Urinary bladder (tissue), 4 donors: ENCODE results near the gene OCIAD1. TPM values are rescaled to one million over a fixed set of nuclear protein-coding genes. Genes with fewer than 3 reads are reported as not detected.
"Not testable (repeated sequence)": the region's sequence is repeated elsewhere in the genome, so short reads cannot be mapped to it uniquely, and the experiment has no call there.

ENCODE experiments used
- DNase-seq: peaks from one replicate; pipeline ENCODE4 v3.0.0-alpha.2; 2015; ENCODE audit errors: extremely low spot score
- H3K27ac ChIP-seq: one replicate; pipeline ENCODE4 v1.5.1; 2013; ENCODE audit warnings: low read depth, mild to moderate bottlenecking, moderate library complexity
- H3K36me3 ChIP-seq: one replicate; pipeline ENCODE4 v1.6.1; 2013; ENCODE audit warnings: mild to moderate bottlenecking, moderate library complexity; ENCODE audit not compliant: insufficient read depth
- H3K4me1 ChIP-seq: one replicate; pipeline ENCODE4 v1.6.1; 2013; ENCODE audit warnings: mild to moderate bottlenecking, moderate library complexity; ENCODE audit not compliant: insufficient read depth
- H3K4me3 ChIP-seq: one replicate; pipeline ENCODE4 v1.5.1; 2013; ENCODE audit warnings: low read depth, low read length
- WGBS: extraction: QIAGEN DNeasy Blood & Tissue Kit; methylation state at CpG from one replicate; pipeline ENCODE4 v1.1.7; 2013; 5-methylcytosine and 5-hydroxymethylcytosine counted together
- polyA plus RNA-seq: library from polyadenylated mRNA; stranded (reverse); fragments of 200-250 nt; gene quantifications from one replicate; pipeline ENCODE4 v1.2.3, GENCODE V29; 2013
- total RNA-seq: library from RNA; depleted of rRNA; stranded (reverse); fragments of >200 nt; gene quantifications from one replicate; pipeline ENCODE4 v1.2.3, GENCODE V29; 2014
- donor health status: healthy with polysubstance abuse.
- donor health status: healthy.

The OCIAD1 gene
- total and polyA plus RNA-seq, 2 donors = 134 to 140 TPM

- H3K27ac ChIP-seq = no peak overlapping the region
- 71% methylated on average over 2 of the region's 2 CpGs for WGBS
- H3K4me1 ChIP-seq = no peaks in the 10 kb centered on the region
- no peak overlapping the region for H3K4me3 ChIP-seq
- peaks cover 3% of the 10 kb centered on the region for H3K36me3 ChIP-seq
- no peak for DNase-seq
These were observed 14.0 kb downstream of the OCIAD1 start for GRCh38 chr4:48844843-48845242.

DNA sequence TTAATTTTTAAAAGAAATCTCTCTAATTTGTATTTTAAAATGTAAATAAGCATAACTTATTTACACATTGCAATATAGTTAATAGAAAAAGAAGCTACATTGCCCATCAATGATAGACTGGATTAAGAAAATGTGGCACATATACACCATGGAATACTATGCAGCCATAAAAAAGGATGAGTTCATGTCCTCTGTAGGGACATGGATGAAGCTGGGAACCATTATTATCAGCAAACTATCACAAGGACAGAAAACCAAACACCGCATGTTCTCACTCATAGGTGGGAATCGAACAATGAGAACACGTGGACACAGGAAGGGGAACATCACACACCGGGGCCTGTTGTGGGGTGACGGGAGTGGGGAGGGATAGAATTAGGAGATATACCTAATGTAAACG lies 17.9 kb downstream of the OCIAD1 start:
- WGBS = 97% methylated on average over 6 of the region's 6 CpGs
- not testable (repeated sequence) for H3K4me1 ChIP-seq, H3K36me3 ChIP-seq, DNase-seq, H3K4me3 ChIP-seq, H3K27ac ChIP-seq

DNA sequence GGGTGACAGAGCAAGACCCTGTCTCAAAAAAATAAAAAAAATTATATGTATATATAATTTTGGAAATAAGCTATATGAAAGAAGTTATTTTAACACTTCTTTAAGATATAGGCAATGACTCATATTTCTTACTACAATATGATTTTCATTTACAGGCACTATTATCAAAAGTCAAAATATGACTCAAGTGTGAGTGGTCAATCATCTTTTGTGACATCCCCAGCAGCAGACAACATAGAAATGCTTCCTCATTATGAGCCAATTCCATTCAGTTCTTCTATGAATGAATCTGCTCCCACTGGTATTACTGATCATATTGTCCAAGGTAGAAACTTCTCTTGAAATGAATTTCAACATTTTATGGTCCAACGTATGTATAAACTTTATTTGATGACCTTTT lies 20.8 kb downstream of the OCIAD1 start:
- no peaks in the 10 kb centered on the region for H3K4me1 ChIP-seq
- H3K4me3 ChIP-seq = no peak overlapping the region
- peaks cover 5% of the 10 kb centered on the region for H3K36me3 ChIP-seq
- no peak overlapping the region for H3K27ac ChIP-seq
- DNase-seq = no peak
- WGBS = 83% methylated on average over 1 of the region's 1 CpG

DNA sequence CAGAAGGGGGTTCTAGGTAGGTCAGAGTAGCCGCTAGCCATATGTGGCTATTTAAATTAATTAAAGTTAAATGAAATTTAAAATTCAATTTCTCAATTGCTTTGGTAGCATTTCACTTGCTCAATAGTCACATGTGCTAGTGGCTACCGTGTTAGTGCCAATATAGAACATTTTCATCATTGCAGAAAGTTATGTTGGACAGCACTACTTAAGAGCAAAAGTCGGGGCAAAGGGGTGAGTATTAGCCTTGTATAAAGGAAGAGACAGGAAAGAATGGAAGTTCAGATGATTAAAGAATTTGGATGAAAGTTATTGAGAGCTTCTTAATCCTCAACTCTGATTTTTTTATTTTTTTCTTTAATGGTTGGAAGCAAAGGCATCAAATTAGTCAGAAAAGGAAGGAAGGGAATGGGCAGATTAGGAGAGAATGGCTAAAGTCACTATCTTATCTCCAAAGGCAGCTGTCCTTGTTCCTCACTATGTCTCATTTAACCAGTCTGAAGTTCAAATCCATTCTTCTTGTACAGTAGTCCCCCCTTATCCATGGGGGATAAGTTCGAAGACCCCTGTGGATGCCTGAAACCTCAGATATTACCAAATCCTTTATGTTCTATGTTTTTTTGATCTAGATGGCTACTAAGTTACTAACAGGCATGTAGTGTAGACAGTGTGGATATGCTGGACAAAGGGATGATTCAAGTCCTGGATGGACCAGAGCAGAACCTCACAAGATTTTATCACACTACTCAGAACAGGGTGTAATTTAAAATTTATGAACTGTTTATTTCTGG lies 22.9 kb downstream of the OCIAD1 start:
- DNase-seq = no peak
- Histone ChIP-seq H3K4me3 (no peak overlapping the region), H3K36me3 (peaks cover 5% of the 10 kb centered on the region), H3K4me1 (no peaks in the 10 kb centered on the region), H3K27ac (no peak overlapping the region)
- 97% methylated on average over 4 of the region's 4 CpGs for WGBS

GRCh38 chr4:48854395-48854683 lies 23.5 kb downstream of the OCIAD1 start:
- H3K4me1 ChIP-seq = no peaks in the 10 kb centered on the region
- no peak overlapping the region for H3K27ac ChIP-seq
- no peak overlapping the region for H3K4me3 ChIP-seq
- no peak for DNase-seq
- 99% methylated on average over 1 of the region's 1 CpG for WGBS
- H3K36me3 ChIP-seq = peaks cover 5% of the 10 kb centered on the region

DNA sequence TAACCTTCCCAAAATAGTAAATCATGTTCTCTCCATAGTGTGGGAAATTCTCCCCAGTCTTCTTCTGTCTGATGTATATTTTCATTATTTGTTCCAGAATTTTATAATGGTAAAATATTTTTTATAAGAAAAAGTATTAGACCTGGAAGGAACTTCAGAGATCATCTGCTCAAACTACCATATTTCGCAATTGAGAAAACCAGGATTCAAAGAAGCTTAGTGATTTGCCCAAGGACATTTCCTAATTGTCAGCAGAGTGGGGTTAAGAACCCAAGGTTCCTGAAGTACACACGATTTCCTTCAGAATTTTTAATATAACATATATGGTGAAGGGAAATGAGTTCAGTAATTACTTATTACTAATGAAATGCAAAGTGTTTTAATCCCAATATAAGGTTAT lies 24.1 kb downstream of the OCIAD1 start:
- WGBS = 92% methylated on average over 2 of the region's 2 CpGs
- Histone ChIP-seq H3K36me3 (peaks cover 3% of the 10 kb centered on the region), H3K4me3 (no peak overlapping the region)

DNA sequence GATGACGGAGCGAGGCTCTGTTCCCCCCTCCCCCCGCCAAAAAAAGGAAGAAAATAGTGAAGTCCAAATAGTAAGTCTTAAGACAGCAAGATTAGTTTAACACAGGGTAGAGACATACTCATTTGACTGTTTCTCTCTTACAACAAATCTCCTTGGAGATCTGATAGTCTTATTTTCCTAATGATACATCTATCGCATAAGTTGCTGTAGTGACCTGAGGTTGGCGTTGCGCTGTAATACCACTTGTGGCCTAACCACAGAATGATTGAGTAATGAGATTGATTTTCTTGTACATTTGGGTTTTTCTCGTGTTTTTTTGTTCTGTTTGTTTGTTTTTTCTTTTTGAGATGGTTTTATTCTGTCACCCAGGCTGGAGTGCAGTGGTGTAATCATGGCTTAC lies 27.2 kb downstream of the OCIAD1 start:
- Histone ChIP-seq H3K36me3 (peaks cover 2% of the 10 kb centered on the region), H3K27ac (no peak overlapping the region), H3K4me3 (no peak overlapping the region), H3K4me1 (no peaks in the 10 kb centered on the region)
- WGBS = 94% methylated on average over 7 of the region's 7 CpGs
- DNase-seq = no peak

More for the DNA sequence above, 24.1 kb downstream of the OCIAD1 start:
- no peaks in the 10 kb centered on the region for H3K4me1 ChIP-seq
- no peak overlapping the region for H3K27ac ChIP-seq
- no peak for DNase-seq

DNA sequence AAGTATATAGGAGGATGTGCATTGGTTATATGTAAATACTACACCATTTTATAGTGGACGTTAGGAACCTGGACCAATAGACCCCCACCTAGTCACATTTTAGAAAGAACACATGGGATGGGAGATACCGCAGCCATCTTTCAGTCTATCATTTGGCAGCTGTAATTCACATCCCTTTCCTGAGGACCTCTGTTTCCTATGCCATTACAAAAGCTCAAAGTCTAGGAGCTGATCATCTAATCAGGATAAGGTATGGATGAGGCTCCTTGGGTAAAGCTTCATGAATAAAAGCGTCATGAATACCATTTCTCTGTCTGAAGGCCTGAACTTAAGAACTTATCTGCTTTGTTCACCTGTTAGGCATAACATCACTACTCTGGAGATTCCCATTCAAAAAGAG lies 31.1 kb downstream of the OCIAD1 start:
- 82% methylated on average over 3 of the region's 3 CpGs for WGBS
- no peak for DNase-seq
- Histone ChIP-seq H3K36me3 (no peaks in the 10 kb centered on the region), H3K27ac (no peak overlapping the region), H3K4me3 (no peak overlapping the region), H3K4me1 (no peaks in the 10 kb centered on the region)

- no peak overlapping the region for H3K27ac ChIP-seq
- no peaks in the 10 kb centered on the region for H3K36me3 ChIP-seq
- DNase-seq = no peak
- WGBS = 70% methylated on average over 1 of the region's 1 CpG
- no peaks in the 10 kb centered on the region for H3K4me1 ChIP-seq
- no peak overlapping the region for H3K4me3 ChIP-seq
These were observed 31.8 kb downstream of the OCIAD1 start for GRCh38 chr4:48862661-48863060.

DNA sequence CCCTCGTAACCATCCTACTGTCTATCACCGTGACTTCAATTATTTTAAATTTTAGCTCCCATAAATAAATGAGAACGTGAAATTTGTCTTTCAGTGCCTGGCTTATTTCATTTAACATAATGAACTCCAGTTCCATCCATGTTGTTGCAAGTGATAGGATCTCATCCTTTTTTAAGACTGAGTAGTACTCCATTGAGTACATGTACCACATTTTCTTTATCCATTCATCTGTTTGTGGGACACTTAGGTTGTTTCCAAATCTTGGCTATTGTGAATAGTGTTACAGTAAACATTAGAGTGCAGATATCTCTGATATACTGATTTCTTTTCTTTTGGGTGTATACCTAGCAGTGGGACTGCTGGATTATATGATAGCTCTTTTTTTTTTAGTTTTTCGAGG lies 32.8 kb downstream of the OCIAD1 start:
- Histone ChIP-seq H3K4me3 (no peak overlapping the region), H3K27ac (no peak overlapping the region), H3K4me1 (no peaks in the 10 kb centered on the region), H3K36me3 (no peaks in the 10 kb centered on the region)
- DNase-seq = no peak
- 90% methylated on average over 4 of the region's 4 CpGs for WGBS

- not testable (repeated sequence) for H3K36me3 ChIP-seq, H3K4me1 ChIP-seq, DNase-seq, H3K4me3 ChIP-seq, H3K27ac ChIP-seq
- WGBS = 95% methylated on average over 4 of the region's 4 CpGs
These were observed 33.8 kb downstream of the OCIAD1 start for GRCh38 chr4:48864696-48865095.

GRCh38 chr4:48877827-48878535 lies 47.1 kb downstream of the OCIAD1 start:
- Histone ChIP-seq H3K36me3 (no peaks in the 10 kb centered on the region), H3K4me3 (no peak overlapping the region), H3K27ac (no peak overlapping the region), H3K4me1 (no peaks in the 10 kb centered on the region)
- no peak for DNase-seq
- 90% methylated on average over 1 of the region's 1 CpG for WGBS

DNA sequence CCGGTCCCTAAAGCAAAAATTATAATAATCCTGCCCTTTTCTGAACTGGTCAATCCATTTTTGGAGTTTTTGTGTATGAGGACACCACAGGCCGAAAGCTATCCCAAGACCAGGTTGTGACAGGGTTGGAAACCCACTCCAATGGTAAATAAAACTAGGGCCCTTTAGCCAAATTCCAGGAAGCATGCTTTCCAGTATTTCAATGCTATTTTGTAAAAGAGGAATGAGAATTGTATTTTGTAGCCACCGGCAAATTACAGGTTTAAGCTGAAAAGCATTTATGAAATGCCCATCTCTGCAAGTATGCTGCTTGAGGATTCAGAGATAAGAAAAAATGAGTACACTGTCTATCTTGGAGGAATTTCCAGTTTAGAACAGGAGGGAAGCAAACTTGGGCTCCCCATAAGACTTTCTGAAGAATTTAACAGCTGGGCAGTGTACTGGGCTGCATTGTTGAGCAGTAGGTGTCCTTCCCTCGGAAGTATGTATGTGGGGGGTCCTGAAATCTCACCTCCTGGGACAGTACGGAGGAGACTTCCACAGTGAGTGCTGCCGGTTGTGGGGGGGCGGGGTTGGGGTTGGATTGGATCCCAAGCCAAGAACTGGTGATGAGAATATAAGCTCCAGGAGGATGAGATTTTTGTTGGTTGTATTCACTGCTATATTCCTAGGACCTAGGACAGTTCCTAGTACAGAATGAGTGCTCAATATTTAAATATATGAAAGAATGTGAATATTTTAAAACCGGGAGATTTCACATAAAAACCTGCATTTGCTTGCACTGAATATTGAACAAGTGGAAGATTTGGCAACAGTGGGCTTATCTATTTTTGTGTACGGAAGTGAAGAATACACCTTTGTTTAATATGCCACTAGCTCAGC lies 48.9 kb downstream of the OCIAD1 start:
- WGBS = 65% methylated on average over 9 of the region's 9 CpGs
- no peak overlapping the region for H3K4me3 ChIP-seq
- no peaks in the 10 kb centered on the region for H3K36me3 ChIP-seq
- DNase-seq = no peak
- H3K4me1 ChIP-seq = no peaks in the 10 kb centered on the region
- no peak overlapping the region for H3K27ac ChIP-seq

- 80% methylated on average over 3 of the region's 3 CpGs for WGBS
- not testable (repeated sequence) for H3K4me3 ChIP-seq, H3K36me3 ChIP-seq, H3K27ac ChIP-seq, DNase-seq, H3K4me1 ChIP-seq
These were observed 50.8 kb downstream of the OCIAD1 start for GRCh38 chr4:48881646-48882045.
